GM21529 (cell line): ENCODE data around the gene JSRP1.

Experiments used
- ATAC-seq: cut with Tn5 transposase; IDR thresholded peaks from one replicate; pipeline ENCODE4 v1.9.1; 2021; ENCODE audit not compliant: unreplicated experiment

Gene JSRP1

GRCh38 chr19:2255982-2256685, at the start of gene JSRP1:
Gene JSRP1, minus strand, starts transcription at chr19:2256417. Its CDS starts 1,103 bp downstream, at chr19:2255314.
- ATAC-seq, result no peak

- no peak for ATAC-seq
These were observed 49.4 kb upstream of the JSRP1 start for GRCh38 chr19:2305452-2306280.

- ATAC-seq, result no peak
These were observed 47.1 kb upstream of the JSRP1 start for GRCh38 chr19:2303211-2303798.

- ATAC-seq, result no peak
These were observed 46.3 kb upstream of the JSRP1 start for GRCh38 chr19:2302319-2303210.

- no peak for ATAC-seq
These were observed 44.3 kb upstream of the JSRP1 start for GRCh38 chr19:2300533-2300932.

GRCh38 chr19:2296141-2296540, 39.9 kb upstream of the JSRP1 start:
- ATAC-seq, result no peak

- ATAC-seq, result no peak
These were observed 38.6 kb upstream of the JSRP1 start for GRCh38 chr19:2294687-2295335.

GRCh38 chr19:2291185-2291751, 35.1 kb upstream of the JSRP1 start:
- ATAC-seq, result no peak

GRCh38 chr19:2290441-2291184, 34.4 kb upstream of the JSRP1 start:
- ATAC-seq, result no peak

- ATAC-seq, result no peak
These were observed 33.7 kb upstream of the JSRP1 start for GRCh38 chr19:2289714-2290435.

GRCh38 chr19:2288818-2289713, 32.8 kb upstream of the JSRP1 start:
- no peak for ATAC-seq

- no peak for ATAC-seq
These were observed 32.2 kb upstream of the JSRP1 start for GRCh38 chr19:2288338-2288817.

GRCh38 chr19:2287585-2288337, 31.5 kb upstream of the JSRP1 start:
- no peak for ATAC-seq

GRCh38 chr19:2286402-2287140, 30.4 kb upstream of the JSRP1 start:
- no peak for ATAC-seq

- ATAC-seq, result no peak
These were observed 27.8 kb upstream of the JSRP1 start for GRCh38 chr19:2283835-2284507.

GRCh38 chr19:2282862-2283237, 26.6 kb upstream of the JSRP1 start:
- no peak for ATAC-seq
